Left lobe of liver (tissue), 2 donors: ENCODE measurements around the gene ROR2. TPM values are rescaled to one million over a fixed set of nuclear protein-coding genes. Genes with fewer than 3 reads are reported as not detected.

ENCODE experiments used
- ATAC-seq: fragments of 200-7000 bp; cut with Tn5 transposase; one replicate; pipeline ENCODE4 v1.9.1; 2020; ENCODE audit warnings: mild to moderate bottlenecking, moderate library complexity
- DNase-seq: peaks from one replicate; pipeline ENCODE4 v3.0.0-alpha.2; 2020; ENCODE audit warnings: low spot score
- total RNA-seq: library from RNA; stranded (reverse); gene quantifications from one replicate; pipeline ENCODE4 v1.2.1, GENCODE V29; 2021
- donor health status: DM: no; HTN: no; CAD: no; lungs with moderate emphysema.
- donor health status: DM: no; HTN: yes; CAD: no.

Gene ROR2
- total RNA-seq, 1 donor from 2014 or later: 0.15 TPM

- no peak for ATAC-seq
These were observed 346.1 kb downstream of the ROR2 start for GRCh38 chr9:91603932-91604331.

GRCh38 chr9:91599564-91599963 is 350.5 kb downstream of the ROR2 start:
- ATAC-seq: no peak

More at GRCh38 chr9:91603932-91604331, 346.1 kb downstream of the ROR2 start:
- DNase-seq: no peak

GRCh38 chr9:91591627-91592026 is 358.4 kb downstream of the ROR2 start:
- ATAC-seq (no peak), DNase-seq (no peak)

More at GRCh38 chr9:91599564-91599963, 350.5 kb downstream of the ROR2 start:
- DNase-seq: no peak

DNA sequence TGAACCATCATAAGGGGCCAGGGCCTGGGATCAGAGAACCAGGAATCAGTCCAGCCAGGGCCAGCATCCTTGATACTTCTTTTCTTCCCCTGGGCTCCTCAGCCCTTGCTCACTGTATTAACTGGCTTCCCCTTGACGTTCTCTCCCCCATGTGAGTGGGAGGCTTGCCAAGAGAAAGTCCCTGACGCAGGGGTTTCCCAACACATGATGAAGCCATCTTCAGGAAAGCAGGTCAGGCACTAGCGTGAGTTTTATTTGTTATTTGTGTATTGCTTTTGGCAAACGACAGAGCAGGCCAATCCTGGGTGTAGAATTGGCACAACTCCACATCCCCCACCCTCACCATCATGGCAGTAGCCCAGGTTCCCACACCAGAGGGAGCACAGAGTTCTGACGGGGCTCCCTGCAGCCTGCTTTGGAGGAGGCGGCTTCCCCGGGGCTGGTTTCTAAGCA is 360.9 kb downstream of the ROR2 start:
- no peak for ATAC-seq
- no peak for DNase-seq

- ATAC-seq (no peak), DNase-seq (no peak)
These were observed 363.7 kb downstream of the ROR2 start for GRCh38 chr9:91586282-91586681.

GRCh38 chr9:91583966-91584365 is 366.1 kb downstream of the ROR2 start:
- DNase-seq: no peak
- no peak for ATAC-seq

DNA sequence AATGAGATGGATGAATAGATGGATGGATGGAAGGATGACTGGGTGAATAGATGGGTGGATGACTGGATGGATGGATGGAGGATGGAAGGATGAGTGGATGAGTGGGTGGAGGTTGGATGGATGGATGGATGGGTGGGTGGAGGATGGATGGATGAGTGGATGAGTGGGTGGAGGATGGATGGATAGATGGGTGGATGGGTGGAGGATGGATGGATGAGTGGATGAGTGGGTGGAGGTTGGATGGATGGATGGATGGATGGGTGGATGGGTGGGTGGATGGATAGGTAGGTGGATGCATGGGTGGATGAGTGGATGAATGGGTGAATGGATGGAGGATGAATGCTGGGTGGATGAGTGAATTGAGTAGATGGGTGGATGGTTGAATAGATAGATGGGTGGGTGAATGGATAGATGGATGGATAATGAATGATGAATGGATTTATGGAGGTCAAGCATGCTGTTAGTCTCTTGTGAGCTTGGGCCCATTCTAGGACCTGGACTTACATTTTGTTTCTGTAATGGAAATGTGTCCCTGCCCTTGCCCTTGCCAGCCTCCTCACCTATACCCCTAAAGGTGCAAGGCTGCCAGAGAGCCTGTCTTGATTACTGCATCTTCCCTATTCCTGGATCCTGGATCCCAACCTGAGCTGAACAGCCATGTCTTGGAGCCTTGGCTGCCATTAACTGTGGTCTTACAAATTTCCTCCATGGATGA is 366.7 kb downstream of the ROR2 start:
- ATAC-seq (no peak), DNase-seq (no peak)

DNA sequence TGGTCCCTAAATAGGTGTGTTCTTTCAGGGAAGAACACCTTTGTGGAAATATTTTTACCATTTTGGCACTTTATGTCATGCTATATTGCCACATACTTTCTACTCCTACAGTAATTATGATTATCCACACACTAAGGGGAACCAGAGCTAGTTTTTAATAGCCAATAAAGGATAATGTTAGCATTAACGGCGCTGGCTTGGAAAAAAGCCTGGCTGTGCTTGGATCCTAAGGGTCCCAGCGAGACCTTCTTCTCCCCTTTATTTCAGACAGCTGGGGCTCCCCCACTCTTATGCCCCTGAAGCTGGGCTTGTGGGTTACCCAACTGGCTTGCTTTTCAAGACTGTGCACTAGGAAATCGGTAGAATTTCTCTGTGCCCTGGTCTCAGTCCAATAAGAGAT is 367.8 kb downstream of the ROR2 start:
- DNase-seq: no peak
- ATAC-seq: no peak

DNA sequence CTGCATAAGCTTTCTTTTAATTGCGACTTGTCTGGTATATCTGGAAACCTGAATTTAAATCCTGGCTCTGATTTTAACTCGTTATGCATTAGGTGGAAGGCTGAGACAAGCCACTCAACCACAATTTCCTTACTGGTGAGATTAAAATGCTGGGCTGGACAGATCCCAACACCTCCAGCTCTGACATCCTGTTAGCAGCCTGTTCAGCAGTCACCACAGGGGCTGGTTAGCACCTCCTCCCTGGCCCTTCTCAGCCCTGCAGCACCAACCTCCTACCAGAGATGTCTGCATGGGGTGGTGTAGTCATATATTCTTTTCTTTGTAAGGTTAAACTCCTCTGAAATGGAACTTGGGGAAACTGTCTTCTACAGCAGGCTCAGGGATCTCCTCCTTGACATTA is 369.9 kb downstream of the ROR2 start:
- DNase-seq (no peak), ATAC-seq (no peak)

- ATAC-seq (no peak), DNase-seq (no peak)
These were observed 371.1 kb downstream of the ROR2 start for GRCh38 chr9:91578911-91579310.

DNA sequence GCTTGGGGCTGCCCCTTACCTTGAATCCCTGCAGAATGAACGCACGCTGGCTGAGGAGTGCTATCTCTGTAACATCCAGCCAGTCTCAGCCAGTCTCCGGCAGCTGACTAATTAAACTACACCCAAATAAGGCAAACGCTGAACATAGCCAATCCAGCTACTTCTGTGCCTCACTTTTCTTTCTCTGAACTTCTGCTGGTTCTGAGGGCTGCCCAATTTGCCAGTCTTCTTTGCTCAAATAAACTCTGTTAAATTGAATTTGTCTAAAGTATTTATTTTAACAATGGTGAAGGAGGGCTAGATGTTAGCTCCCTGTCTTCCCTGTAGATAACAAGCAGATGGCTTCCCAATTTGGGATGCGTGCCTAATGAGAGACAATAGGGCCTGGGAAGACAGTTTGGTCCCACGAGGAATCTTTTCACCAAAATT is 372.4 kb downstream of the ROR2 start:
- no peak for DNase-seq
- ATAC-seq: no peak

DNA sequence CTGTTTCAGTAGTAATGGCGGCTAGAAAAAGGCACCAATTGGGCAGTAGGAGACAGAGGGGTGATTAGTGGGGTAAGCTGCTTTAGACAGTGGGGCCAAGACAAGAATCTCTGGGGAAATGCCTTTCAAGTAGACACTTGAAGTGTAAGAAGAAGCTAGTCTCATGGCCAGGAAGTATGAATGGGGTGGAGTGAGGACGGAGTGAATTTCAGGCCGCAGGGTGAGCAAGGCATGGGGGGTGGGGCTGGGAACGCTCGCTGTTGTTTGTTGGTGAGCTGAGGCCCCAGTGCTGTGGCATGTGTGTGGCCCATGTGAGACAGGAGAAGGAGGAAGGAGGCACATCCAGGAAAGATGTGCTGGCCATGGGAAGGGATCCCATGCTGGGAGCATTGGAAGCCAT is 377.2 kb downstream of the ROR2 start:
- DNase-seq (no peak), ATAC-seq (no peak)

GRCh38 chr9:91572044-91572443 is 378.0 kb downstream of the ROR2 start:
- DNase-seq: no peak
- no peak for ATAC-seq

GRCh38 chr9:91571036-91571435 is 379.0 kb downstream of the ROR2 start:
- DNase-seq (no peak), ATAC-seq (no peak)

- ATAC-seq (peak; percentile 96), DNase-seq (peak; percentile 84)
These were observed 382.3 kb downstream of the ROR2 start for GRCh38 chr9:91567642-91568274.

DNA sequence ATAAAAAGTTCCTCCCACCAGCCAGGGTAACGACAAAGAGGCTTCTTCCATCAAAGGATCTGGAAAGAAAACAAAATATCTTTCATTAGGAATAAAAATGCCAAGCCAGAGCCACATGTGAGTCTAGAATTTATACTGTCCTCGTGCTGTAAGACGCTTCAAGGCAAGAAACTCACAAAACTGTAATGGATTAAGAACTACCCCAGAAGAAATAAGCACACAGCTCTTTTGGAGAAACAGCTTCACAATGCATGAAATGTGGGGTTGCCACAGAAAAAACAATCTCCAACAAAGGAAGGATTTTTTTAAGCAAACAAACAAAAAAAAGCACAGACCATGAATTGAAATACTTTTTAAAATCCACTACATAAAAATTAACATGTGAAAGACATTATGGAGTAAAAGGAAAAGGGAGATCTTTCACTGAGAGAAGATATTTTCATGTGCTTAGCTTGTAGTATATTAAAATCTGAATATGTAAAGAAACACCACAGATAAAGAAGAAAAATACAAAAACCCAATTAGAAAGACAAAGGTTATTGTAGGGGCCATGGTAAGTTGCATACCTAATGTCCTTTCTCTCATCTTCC is 385.9 kb downstream of the ROR2 start:
- ATAC-seq (no peak), DNase-seq (no peak)

DNA sequence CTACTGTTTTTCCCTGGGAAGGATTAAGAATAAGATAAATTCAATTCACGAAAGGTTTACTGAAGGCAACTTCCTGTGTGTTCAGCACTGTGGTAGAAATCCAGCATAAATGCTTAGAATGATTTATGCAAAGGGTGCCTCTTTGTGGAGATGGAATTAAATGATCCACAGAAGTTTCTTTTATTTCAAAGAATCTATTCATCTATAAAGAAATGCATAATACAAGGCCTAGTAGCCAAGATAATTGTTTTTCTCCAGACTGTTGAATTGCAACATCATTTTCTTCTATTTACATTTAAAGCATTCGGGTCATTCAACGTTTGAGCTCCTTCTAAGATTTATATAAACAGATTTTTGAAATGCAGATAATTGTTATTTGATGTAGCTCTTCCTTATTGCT is 387.6 kb downstream of the ROR2 start:
- no peak for DNase-seq
- ATAC-seq: no peak

DNA sequence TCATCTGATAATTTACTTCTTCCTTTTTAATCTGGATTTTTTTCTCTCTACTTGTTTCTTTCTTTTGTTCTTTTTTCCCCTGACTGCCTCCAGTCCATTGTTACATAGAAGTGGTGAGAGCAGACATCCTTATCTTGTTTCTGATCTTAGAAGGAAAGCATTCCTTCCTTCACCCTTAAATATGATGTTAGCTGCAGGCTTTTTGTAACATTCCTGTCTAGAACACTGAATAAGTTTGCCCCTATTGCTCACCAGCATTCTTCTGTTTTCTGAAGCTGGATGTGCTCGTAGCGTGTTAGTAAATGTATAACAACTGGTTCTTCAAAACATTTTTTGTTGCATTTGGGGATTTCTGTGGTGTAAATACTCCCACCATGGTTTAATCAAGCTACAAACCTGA is 389.7 kb downstream of the ROR2 start:
- DNase-seq (no peak), ATAC-seq (no peak)

- ATAC-seq: no peak
- no peak for DNase-seq
These were observed 391.1 kb downstream of the ROR2 start for GRCh38 chr9:91558879-91559278.

- ATAC-seq (no peak), DNase-seq (no peak)
These were observed 391.6 kb downstream of the ROR2 start for GRCh38 chr9:91558395-91558794.

- ATAC-seq (no peak), DNase-seq (no peak)
These were observed 392.7 kb downstream of the ROR2 start for GRCh38 chr9:91557327-91557726.

DNA sequence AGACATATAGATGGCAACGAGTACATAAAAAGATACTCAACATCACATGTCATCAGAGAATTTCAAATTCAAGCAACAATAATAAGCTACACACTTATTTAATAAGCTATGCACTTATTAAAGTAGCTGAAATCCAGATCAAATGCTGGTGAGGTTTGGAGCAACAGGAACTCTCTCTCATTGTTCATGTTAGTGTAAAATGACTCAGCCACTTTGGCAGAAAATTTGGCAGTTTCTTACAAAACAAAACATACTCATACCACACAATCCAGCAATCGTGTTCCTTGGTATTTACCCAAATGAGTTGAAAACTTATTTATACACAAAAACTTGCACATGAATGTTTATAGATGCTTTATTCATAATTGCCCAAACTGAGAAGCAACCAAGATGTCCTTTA is 394.9 kb downstream of the ROR2 start:
- ATAC-seq: no peak
- DNase-seq: no peak
